Fibroblast of gingiva (primary cell): Measurements from ENCODE around the gene ANKRD53.

ENCODE experiments used
- DNase-seq: peaks from one replicate; pipeline ENCODE4 v3.0.0-alpha.2; 2011; ENCODE audit warnings: low read depth

The ANKRD53 gene

DNA sequence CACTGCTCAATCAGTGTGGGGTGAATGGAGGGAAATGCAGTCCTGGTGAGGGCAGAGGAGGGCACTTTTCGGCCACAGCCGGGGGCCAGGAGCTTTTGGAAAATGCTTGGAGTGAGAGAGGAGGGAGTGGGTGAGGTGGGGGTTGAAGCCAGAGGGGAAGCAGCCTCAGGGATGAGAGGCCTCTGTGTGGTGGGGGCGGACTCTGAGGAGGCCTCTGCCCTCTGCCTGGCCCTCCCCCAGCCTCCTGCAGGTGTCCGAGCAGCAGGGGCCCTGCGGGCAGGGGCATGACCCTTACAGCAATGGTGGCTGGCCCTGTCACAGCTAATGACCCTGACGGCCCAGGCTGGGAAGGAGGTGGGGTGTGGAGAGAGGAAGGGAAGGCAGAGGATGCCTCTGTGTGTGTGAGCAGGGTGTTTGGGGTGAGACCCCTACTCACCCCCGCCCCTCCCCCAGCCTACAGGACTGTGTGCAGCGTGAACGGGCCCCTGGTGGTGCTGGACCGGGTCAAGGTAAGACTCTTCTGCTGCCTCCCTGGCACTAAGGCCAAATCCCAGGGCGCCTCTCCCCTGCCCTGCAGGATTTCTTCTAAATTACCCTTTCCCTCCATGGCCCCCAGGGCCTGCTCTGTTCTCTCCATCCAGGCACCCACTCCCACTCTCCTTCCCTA, 35.1 kb upstream of the ANKRD53 start:
- DNase-seq, result no peak

GRCh38 chr2:70944111-70944690, 34.2 kb upstream of the ANKRD53 start:
- DNase-seq, result no peak

- DNase-seq, result peak; percentile 32
Measured at GRCh38 chr2:70946832-70947442, 31.5 kb upstream of the ANKRD53 start.

- DNase-seq, result peak; percentile 15
Measured at GRCh38 chr2:70947556-70948184, 30.8 kb upstream of the ANKRD53 start.

- peak; percentile 62 for DNase-seq
Measured at GRCh38 chr2:70948337-70949003, 30.0 kb upstream of the ANKRD53 start.

- no peak for DNase-seq
Measured at GRCh38 chr2:70949086-70949485, 29.3 kb upstream of the ANKRD53 start.

DNA sequence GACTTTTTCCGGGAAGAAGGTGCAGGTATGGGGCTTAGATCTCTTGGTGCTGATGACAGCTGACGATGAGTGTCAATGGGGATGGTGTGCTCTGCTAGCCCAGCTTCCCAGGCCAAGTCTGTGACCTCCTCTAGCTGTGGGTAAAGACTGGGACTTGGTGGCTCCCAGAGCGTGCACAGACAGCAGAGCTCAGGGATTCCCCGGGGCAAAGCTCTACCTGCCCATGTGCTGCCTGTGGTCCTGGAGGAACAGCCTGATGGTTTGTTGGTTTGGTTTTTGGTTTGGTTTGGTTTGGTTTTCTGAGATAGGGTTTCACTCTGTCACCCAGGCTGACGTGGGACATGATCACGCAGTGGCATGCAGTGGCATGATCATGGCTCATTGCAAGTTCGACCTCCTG, 23.5 kb upstream of the ANKRD53 start:
- no peak for DNase-seq

DNA sequence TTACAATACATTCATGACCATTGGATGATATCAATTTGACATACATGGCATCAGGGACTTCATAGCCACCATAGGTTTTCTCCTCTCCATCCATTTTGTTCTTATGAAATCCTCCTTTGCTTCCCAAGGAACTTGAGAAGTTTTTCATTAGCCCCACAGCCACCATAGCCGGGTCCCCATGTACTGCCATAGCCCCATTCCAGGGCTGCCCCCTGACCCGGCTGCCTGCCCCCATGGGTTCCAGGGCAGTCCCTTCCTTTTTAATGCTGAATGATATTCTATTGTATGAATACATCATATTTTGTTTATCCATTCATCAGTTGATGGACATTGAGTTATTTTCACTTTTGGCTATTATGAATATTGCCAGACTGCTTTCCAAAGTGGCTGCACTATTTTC, 22.3 kb upstream of the ANKRD53 start:
- no peak for DNase-seq

DNA sequence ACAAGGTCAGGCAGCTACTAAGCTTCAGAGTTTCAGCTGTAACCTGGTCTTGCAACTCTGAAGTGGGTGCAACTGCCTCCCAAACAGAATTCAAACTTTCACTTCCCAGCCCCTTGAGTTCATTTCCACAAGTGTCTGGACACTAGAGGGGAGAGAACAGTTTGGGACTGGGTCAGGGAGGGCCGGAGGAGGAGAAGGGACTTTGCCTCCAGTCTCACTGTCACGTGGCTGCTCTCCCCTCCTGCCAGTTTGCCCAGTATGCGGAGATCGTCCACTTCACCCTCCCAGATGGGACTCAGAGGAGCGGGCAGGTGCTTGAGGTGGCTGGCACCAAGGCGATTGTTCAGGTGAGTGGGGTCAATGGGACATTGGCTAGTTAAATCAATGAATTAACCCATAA, 20.6 kb upstream of the ANKRD53 start:
- DNase-seq, result no peak

DNA sequence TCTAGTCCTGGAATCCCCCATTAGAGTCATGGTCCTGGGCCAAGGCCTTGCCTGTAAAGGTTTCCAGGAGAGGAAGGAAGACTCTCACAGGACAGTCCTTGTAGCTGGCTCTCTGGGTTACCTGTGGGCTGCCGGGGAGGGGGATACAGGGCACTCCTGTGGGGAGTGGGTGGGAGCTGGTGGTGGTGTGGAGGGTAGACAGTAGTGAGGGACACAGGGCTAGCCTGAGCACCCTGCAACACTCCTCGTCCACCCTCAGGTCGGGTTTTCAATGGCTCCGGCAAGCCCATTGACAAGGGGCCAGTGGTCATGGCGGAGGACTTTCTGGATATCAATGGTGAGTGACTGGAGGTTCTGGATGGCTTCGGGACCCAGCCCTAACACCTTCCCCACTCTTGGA, 19.7 kb upstream of the ANKRD53 start:
- no peak for DNase-seq

GRCh38 chr2:70959271-70959761, 19.1 kb upstream of the ANKRD53 start:
- no peak for DNase-seq

GRCh38 chr2:70959851-70960832, 18.3 kb upstream of the ANKRD53 start:
- DNase-seq, result no peak

DNA sequence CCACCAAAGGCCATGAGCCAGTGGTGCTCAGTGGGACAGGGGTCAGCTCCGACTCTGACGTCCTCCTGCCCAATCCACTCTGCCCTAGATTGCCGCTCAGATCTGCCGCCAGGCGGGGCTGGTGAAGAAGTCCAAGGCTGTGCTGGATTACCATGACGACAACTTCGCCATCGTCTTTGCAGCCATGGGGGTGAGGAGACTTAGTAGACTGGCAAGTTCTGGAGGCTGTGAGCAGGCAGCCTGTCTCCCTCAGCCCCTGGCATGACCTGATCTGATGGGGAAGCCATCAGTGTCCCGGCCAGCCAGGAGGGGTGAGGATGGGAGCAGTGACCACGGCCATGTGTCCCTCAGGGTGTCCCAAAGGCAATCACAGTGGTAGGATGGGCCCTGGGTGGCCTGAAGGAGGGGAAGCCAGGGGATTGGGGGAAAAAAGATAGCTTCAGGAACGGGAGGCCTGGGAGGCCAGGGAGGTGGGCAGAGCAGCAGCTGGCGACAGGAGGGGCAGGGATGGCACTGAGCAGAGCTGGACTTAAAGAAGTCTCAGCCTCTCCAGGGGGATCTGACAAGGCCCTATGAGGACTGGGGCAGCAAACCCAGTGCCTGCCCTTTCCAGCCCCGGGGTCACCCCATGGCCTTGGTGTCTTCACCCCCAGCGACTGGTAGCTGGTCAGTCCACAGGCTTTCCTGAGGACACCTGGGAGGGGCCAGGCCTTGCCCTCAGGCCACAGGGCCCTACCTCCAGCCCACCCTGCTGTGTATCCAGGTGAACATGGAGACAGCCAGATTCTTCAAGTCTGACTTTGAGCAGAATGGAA, 17.4 kb upstream of the ANKRD53 start:
- DNase-seq, result no peak

GRCh38 chr2:70961648-70961994, 16.8 kb upstream of the ANKRD53 start:
- DNase-seq, result no peak

DNA sequence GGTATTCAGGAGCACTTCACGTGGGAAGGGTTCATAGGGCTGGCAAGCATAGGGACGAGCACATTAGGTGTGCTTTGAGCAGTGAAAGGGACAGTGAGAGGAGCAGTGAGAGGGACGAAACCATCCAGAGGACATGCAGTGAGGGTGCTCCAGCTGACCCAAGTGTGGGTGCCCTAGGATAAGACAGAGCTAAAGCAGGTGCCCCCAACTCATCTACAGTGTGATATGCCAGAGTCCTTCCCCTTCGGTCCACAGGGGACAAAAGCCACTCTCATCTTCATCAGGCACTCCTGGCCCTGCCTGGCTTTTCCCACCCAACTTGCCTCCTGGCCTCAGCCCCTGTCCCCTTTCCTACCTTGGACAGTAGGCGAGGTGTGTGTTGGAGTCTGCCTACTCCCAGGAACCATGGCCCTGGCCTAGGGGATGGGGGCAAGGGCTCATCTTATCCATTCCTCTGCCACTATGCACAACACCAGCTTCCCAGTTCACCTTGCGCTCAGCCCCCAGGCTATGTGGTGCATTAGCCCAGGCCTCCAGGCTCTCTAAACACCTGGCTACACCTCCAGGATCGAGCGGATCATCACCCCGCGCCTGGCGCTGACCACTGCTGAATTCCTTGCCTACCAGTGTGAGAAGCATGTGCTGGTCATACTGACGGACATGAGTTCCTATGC, 16.1 kb upstream of the ANKRD53 start:
- no peak for DNase-seq

GRCh38 chr2:70962885-70963878, 15.2 kb upstream of the ANKRD53 start:
- DNase-seq, result no peak

GRCh38 chr2:70964133-70964532, 14.3 kb upstream of the ANKRD53 start:
- DNase-seq, result no peak

DNA sequence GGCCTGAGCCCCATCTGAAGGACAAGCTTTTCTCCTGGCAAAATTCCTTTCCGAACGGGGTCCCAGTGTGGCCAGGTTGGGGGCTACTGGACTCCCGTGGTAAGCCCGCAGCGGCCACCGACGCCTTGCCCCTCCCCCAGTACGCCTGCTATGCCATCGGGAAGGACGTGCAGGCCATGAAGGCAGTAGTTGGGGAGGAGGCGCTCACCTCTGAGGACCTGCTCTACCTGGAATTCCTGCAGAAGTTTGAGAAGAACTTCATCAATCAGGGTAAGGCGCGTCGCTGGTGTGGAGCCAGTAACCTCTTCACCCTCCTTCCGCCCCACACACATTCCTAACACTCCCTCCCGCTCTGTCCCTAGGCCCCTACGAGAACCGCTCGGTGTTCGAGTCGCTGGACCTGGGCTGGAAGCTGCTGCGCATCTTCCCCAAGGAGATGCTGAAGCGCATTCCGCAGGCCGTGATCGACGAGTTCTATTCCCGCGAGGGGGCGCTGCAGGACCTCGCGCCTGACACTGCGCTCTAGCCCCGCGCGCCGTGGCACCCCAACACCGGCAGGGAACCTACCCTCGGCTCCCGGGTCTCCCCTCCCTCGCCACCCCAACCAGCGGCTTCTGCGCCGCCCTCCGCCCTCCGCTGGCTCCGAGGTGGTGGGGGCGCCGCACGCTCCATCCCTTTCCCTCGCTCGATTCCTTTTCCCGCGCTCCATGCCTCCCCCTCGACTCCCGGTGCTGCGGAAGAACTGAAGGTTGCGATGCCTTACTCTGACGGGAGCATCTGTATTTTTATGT, 13.6 kb upstream of the ANKRD53 start:
- DNase-seq, result peak; percentile 50
